ENCODE data around the gene SPTBN1. TPM values are rescaled to one million over a fixed set of nuclear protein-coding genes. Genes with fewer than 3 reads are reported as not detected.

The SPTBN1 gene
- total and polyA plus RNA-seq, 2 experiments from 2014 or later: 57.7 to 187 TPM

DNA sequence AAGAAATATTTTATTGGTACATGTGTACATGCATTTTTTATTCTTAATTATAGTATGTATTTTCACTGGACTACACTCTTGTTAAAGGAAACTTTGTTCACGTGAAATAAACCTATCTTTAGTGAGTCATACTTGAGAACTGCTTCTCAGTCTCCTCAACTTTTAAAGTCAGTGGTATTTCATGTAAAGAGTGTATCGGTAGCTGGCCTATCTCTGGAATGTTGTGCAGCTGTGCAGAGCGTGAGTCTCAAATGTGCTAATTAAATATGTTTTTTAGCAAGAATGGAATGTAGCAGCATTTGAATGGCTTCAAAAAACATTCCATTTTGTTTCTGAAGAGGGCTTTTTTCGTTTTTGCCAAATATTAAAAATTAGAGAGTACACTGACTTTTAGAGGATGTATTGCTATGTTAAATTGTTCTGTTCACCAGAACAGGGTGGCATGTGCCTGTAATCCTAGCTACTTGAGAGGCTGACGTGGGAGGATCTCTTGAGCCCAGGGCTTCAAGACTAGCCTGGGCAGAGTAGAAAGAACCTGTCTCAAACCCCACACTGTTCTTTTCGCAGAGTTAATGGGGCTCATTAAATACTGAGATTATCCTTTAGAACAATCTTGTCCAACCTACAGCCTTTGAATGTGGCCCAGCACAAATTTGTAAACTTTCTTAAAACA, 14.3 kb downstream of the SPTBN1 start:
- Histone ChIP-seq H3K4me2 (ENCODE audit: unreplicated experiment) (peak overlapping the region; percentile 53), H3K4me1 (ENCODE audit: insufficient read depth) (peaks cover 46% of the 10 kb centered on the region), H3K9me3 (ENCODE audit: low read depth) (no peaks in the 10 kb centered on the region), H3K79me2 (ENCODE audit: insufficient read depth) (peaks cover 98% of the 10 kb centered on the region), H3F3A (ENCODE audit: insufficient read depth) (peaks cover 45% of the 10 kb centered on the region), H3K27me3 (replicated peaks; ENCODE audit: insufficient read depth) (no peaks in the 10 kb centered on the region), H3K4me3 (no peak overlapping the region), H3K9ac (no peak overlapping the region), H3K36me3 (ENCODE audit: low read depth) (no peaks in the 10 kb centered on the region), H3K9me2 (ENCODE audit: insufficient read depth) (no peaks in the 10 kb centered on the region), H3K27ac (peak overlapping the region; percentile 13), H2AFZ (no peak overlapping the region), H4K20me1 (ENCODE audit: insufficient read depth) (no peaks in the 10 kb centered on the region; the same call in 1 of the 2 replicates)
- in situ Hi-C loops (cut with MboI): no loop called here
- WGBS, 2 experiments (ENCODE audit: low coverage in 1 of 2, low lambda C conversion rate in 2 of 2, missing lambda C conversion rate in 2 of 2): 24 to 25% methylated on average over 6 of the region's 6 CpGs
- no peak for TF ChIP-seq EZH2phosphoT487 (IDR thresholded peaks at IDR 0.05; ENCODE audit: insufficient read depth, low read depth)
- TF ChIP-seq EZH2 (IDR thresholded peaks at IDR 0.05; ENCODE audit: insufficient read depth, poor library complexity, severe bottlenecking): no peak
- peak; percentile 60 for DNase-seq

DNA sequence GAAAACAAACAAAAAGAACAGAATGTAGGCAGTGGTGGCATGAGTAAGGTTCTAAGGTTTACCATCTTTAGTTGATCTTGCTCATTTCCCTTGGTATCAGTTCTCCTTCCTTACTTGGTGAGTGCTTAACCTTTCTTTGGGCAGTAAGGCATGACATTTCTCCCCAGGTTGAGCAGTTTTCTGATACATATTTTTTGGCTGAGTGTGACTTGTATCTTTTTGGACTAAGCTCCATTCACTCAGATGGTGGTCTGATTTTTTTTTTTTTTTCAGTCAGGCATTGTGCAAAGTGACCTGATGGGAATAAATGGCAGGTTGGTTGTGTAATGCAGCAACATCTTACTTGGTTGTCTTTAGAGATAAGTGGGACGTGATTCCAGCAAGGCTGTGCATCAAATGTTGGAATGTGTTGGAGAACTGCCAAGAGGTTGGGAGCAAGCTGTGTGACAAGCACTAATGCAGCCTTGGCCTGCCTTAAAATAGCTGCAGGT, 15.1 kb downstream of the SPTBN1 start:
- peak overlapping the region; percentile 13; the same call in 1 of the 2 replicates for H3K27ac ChIP-seq

GRCh38 chr2:54473851-54474250, 17.7 kb downstream of the SPTBN1 start:
- no peaks in the 10 kb centered on the region for H3K36me3 ChIP-seq (ENCODE audit: low read depth)
- H3K9me2 ChIP-seq (ENCODE audit: insufficient read depth): no peaks in the 10 kb centered on the region
- WGBS, 2 experiments (ENCODE audit: low coverage in 1 of 2, low lambda C conversion rate in 2 of 2, missing lambda C conversion rate in 2 of 2): 91 to 100% methylated on average over 1 of the region's 1 CpG
- peaks cover 11% of the 10 kb centered on the region; the same call in 1 of the 2 replicates for H4K20me1 ChIP-seq (ENCODE audit: insufficient read depth)
- H3K9me3 ChIP-seq (ENCODE audit: low read depth): no peaks in the 10 kb centered on the region
- no peak overlapping the region for H3K4me2 ChIP-seq (ENCODE audit: unreplicated experiment)
- H2AFZ ChIP-seq: no peak overlapping the region
- H3K27me3 ChIP-seq (replicated peaks; ENCODE audit: insufficient read depth): no peaks in the 10 kb centered on the region
- in situ Hi-C loops (cut with MboI): no loop called here
- peaks cover 44% of the 10 kb centered on the region for H3K4me1 ChIP-seq (ENCODE audit: insufficient read depth)
- peaks cover 39% of the 10 kb centered on the region for H3F3A ChIP-seq (ENCODE audit: insufficient read depth)
- no peak overlapping the region for H3K4me3 ChIP-seq
- no peak overlapping the region for H3K9ac ChIP-seq
- no peak for DNase-seq
- no peak for TF ChIP-seq EZH2phosphoT487 (IDR thresholded peaks at IDR 0.05; ENCODE audit: insufficient read depth, low read depth)
- no peak for TF ChIP-seq EZH2 (IDR thresholded peaks at IDR 0.05; ENCODE audit: insufficient read depth, poor library complexity, severe bottlenecking)
- no peak overlapping the region for H3K27ac ChIP-seq
- peaks cover 100% of the 10 kb centered on the region for H3K79me2 ChIP-seq (ENCODE audit: insufficient read depth)

More for the DNA sequence above, 15.1 kb downstream of the SPTBN1 start:
- H3K9ac ChIP-seq: no peak overlapping the region
- H3K4me2 ChIP-seq (ENCODE audit: unreplicated experiment): peak overlapping the region; percentile 23
- H3K27me3 ChIP-seq (replicated peaks; ENCODE audit: insufficient read depth): no peaks in the 10 kb centered on the region
- TF ChIP-seq EZH2 (IDR thresholded peaks at IDR 0.05; ENCODE audit: insufficient read depth, poor library complexity, severe bottlenecking): no peak
- no peak for TF ChIP-seq EZH2phosphoT487 (IDR thresholded peaks at IDR 0.05; ENCODE audit: insufficient read depth, low read depth)
- peaks cover 98% of the 10 kb centered on the region for H3K79me2 ChIP-seq (ENCODE audit: insufficient read depth)
- 0 to 11% methylated on average over 1 of the region's 1 CpG for WGBS, 2 experiments (ENCODE audit: low coverage in 1 of 2, low lambda C conversion rate in 2 of 2, missing lambda C conversion rate in 2 of 2)
- H3K4me3 ChIP-seq: no peak overlapping the region
- DNase-seq: peak; percentile 45
- no peaks in the 10 kb centered on the region for H3K9me2 ChIP-seq (ENCODE audit: insufficient read depth)
- H3K9me3 ChIP-seq (ENCODE audit: low read depth): no peaks in the 10 kb centered on the region
- in situ Hi-C loops (cut with MboI): no loop called here
- no peaks in the 10 kb centered on the region for H3K36me3 ChIP-seq (ENCODE audit: low read depth)
- peaks cover 46% of the 10 kb centered on the region for H3K4me1 ChIP-seq (ENCODE audit: insufficient read depth)
- peaks cover 45% of the 10 kb centered on the region for H3F3A ChIP-seq (ENCODE audit: insufficient read depth)
- H2AFZ ChIP-seq: no peak overlapping the region
- peaks cover 1% of the 10 kb centered on the region; the same call in 1 of the 2 replicates for H4K20me1 ChIP-seq (ENCODE audit: insufficient read depth)

- Histone ChIP-seq H3K4me3 (no peak overlapping the region), H3K9me2 (ENCODE audit: insufficient read depth) (no peaks in the 10 kb centered on the region), H3K79me2 (ENCODE audit: insufficient read depth) (peaks cover 100% of the 10 kb centered on the region), H3K9ac (no peak overlapping the region), H3K27me3 (replicated peaks; ENCODE audit: insufficient read depth) (no peaks in the 10 kb centered on the region), H3K4me2 (ENCODE audit: unreplicated experiment) (no peak overlapping the region), H4K20me1 (ENCODE audit: insufficient read depth) (0 out of 2 replicates have a peak, but pooled peaks cover 11% of the 10 kb centered on the region), H3K9me3 (ENCODE audit: low read depth) (no peaks in the 10 kb centered on the region), H3F3A (ENCODE audit: insufficient read depth) (peaks cover 25% of the 10 kb centered on the region), H3K27ac (no peak overlapping the region), H3K4me1 (ENCODE audit: insufficient read depth) (peaks cover 36% of the 10 kb centered on the region), H2AFZ (no peak overlapping the region), H3K36me3 (ENCODE audit: low read depth) (no peaks in the 10 kb centered on the region)
- DNase-seq: no peak
- in situ Hi-C loops (cut with MboI): no loop called here
- 95 to 96% methylated on average over 3 of the region's 3 CpGs for WGBS, 2 experiments (ENCODE audit: low coverage in 1 of 2, low lambda C conversion rate in 2 of 2, missing lambda C conversion rate in 2 of 2)
- TF ChIP-seq EZH2phosphoT487 (IDR thresholded peaks at IDR 0.05; ENCODE audit: insufficient read depth, low read depth) (no peak), EZH2 (IDR thresholded peaks at IDR 0.05; ENCODE audit: insufficient read depth, poor library complexity, severe bottlenecking) (no peak)
These were observed 19.2 kb downstream of the SPTBN1 start for GRCh38 chr2:54475285-54475684.

Measured in GM23248 (cell line).